Spleen (tissue), 11 donors: ENCODE measurements around the gene TNFSF12. TPM values are rescaled to one million over a fixed set of nuclear protein-coding genes. Genes with fewer than 3 reads are reported as not detected.

Experiments used
- DNase-seq: peaks from one replicate; pipeline ENCODE4 v3.0.0-alpha.2; 2020
- H3K27ac ChIP-seq, 8 donors: fragments of 200-600 bp; sonication (generic) in 7 of 8; 1 replicate in 4 of 8; 2 replicates in 4 of 8; pipeline versions ENCODE4 v1.5.0 to v1.8.0; 2016 to 2021; ENCODE audit warnings: inconsistent platforms in 4 of 8, mild to moderate bottlenecking in 4 of 8, moderate library complexity in 1 of 8
- H3K27me3 ChIP-seq, 7 donors: fragments of 200-600 bp; sonication (generic) in 6 of 7; replicated peaks in 1 of 7; 1 replicate in 4 of 7; 2 replicates in 3 of 7; pipeline versions ENCODE4 v1.5.0 to v1.8.0; 2016 to 2021; ENCODE audit warnings: inconsistent platforms in 3 of 7, mild to moderate bottlenecking in 1 of 7
- H3K36me3 ChIP-seq, 6 donors: fragments of 200-600 bp; sonication (generic) in 5 of 6; 1 replicate in 4 of 6; 2 replicates in 2 of 6; pipeline versions ENCODE4 v1.5.0 to v1.8.0; 2016 to 2021; ENCODE audit warnings: inconsistent platforms in 2 of 6
- H3K4me1 ChIP-seq, 6 donors: fragments of 200-600 bp; sonication (generic) in 5 of 6; 1 replicate in 3 of 6; 2 replicates in 3 of 6; pipeline versions ENCODE4 v1.5.0 to v1.8.0; 2016 to 2021; ENCODE audit warnings: inconsistent platforms in 3 of 6
- H3K4me3 ChIP-seq, 8 donors: fragments of 200-600 bp; sonication (generic) in 7 of 8; 1 replicate in 4 of 8; 2 replicates in 4 of 8; pipeline versions ENCODE4 v1.5.0 to v1.8.0; 2016 to 2021; ENCODE audit warnings: inconsistent platforms in 4 of 8, mild to moderate bottlenecking in 4 of 8, moderate library complexity in 2 of 8
- H3K9me3 ChIP-seq, 8 donors: fragments of 200-600 bp; sonication (generic) in 7 of 8; 1 replicate in 4 of 8; 2 replicates in 4 of 8; pipeline versions ENCODE4 v1.5.0 to v1.8.0; 2016 to 2021; ENCODE audit warnings: inconsistent platforms in 4 of 8
- CTCF ChIP-seq, 11 experiments: fragments of 200-600 bp in 7 of 11; fragments of 450-650 bp in 4 of 11; sonication (generic) in 4 of 11; IDR thresholded peaks in 8 of 11; conservative IDR thresholded peaks in 3 of 11; 1 replicate in 7 of 11; 2 replicates in 4 of 11; pipeline versions ENCODE4 v1.4.0 to v1.8.0; 2016 to 2021; ENCODE audit warnings: antibody characterized with exemption in 11 of 11, inconsistent platforms in 4 of 11, mild to moderate bottlenecking in 1 of 11
- POLR2A ChIP-seq, 3 donors: fragments of 450-650 bp; IDR thresholded peaks; one replicate each; pipeline ENCODE4 v1.5.1; 2017; ENCODE audit warnings: antibody characterized with exemption in 3 of 3, mild to moderate bottlenecking in 1 of 3
- POLR2AphosphoS5 ChIP-seq, 3 donors: sonication (generic); formaldehyde crosslinking; IDR thresholded peaks; one replicate each; pipeline ENCODE4 v1.5.1; 2017; ENCODE audit warnings: antibody characterized with exemption in 3 of 3
- WGBS, 5 donors: extraction: QIAGEN DNeasy Blood & Tissue Kit in 3 of 5; methylation state at CpG; one replicate each; pipeline versions ENCODE4 v1.1.5 to v1.1.7; 2013 to 2018; 5-methylcytosine and 5-hydroxymethylcytosine counted together
- intact Hi-C: fragments of 100-400 bp; cut with DNase I; formaldehyde crosslinking; loops from one replicate; pipeline ENCODE4 v1.15.0; 2023; ENCODE audit warnings: low total_unique reads
- polyA plus RNA-seq, 3 donors: library from polyadenylated mRNA; stranded (reverse); fragments of 200-250 nt; gene quantifications; one replicate each; pipeline ENCODE4 v1.2.1, GENCODE V29; 2013
- total RNA-seq, 7 donors: library from RNA; depleted of rRNA in 3 of 7; stranded (reverse); fragments of >200 nt in 3 of 7; fragmentation: NEBNext Ultra II Directional in 4 of 7; extraction: Animal tissue kit (Norgen Biotek cat#: 25700) in 4 of 7; gene quantifications; one replicate each; pipeline versions ENCODE4 v1.1.0 to v1.2.1, GENCODE V29; 2016 to 2021
- donor health status: healthy with polysubstance abuse.
- donor health status: DM: no; HTN: no; CAD: no; lungs with moderate emphysema.
- donor health status: DM: no; HTN: no; CAD: no.
- donor health status: Bipolar disorder and iron deficiency.
- donor health status: healthy.
- donor health status: DM: no; HTN: no; CAD: no.
- donor health status: DM: yes; HTN: yes; CAD: no.

TNFSF12 gene
- total and polyA plus RNA-seq, 10 donors, result 37.4 to 65.0 (median 55.3) TPM

GRCh38 chr17:7544911-7545310, 3.9 kb upstream of the TNFSF12 start:
- TF ChIP-seq POLR2AphosphoS5 (IDR thresholded peaks at IDR 0.05), result no peak
- TF ChIP-seq CTCF (IDR thresholded peaks at IDR 0.05 in 8 of 11, conservative IDR thresholded peaks at IDR 0.05 in 3 of 11), result no peak
- DNase-seq, result no peak
- Histone ChIP-seq H3K9me3 (no peaks in the 10 kb centered on the region), H3K4me1 (peaks cover 4 to 30% (median 25%) of the 10 kb centered on the region in 6 donors), H3K4me3 (no peak overlapping the region), H3K27ac (peak overlapping the region in 4 of 8 donors; percentile 14 to 50 (median 37)), H3K27me3 (no peaks in the 10 kb centered on the region), H3K36me3 (no peaks in the 10 kb centered on the region)
- 62 to 80% (median 69%) methylated on average over 6 of the region's 6 CpGs for WGBS, 5 donors
- intact Hi-C loops, result no loop called here

GRCh38 chr17:7549401-7550055, 670 bp downstream of the TNFSF12 start:
- intact Hi-C loops, result no loop called here
- peak in 2 of 11 experiments; percentile 2 for TF ChIP-seq CTCF (IDR thresholded peaks at IDR 0.05 in 8 of 11, conservative IDR thresholded peaks at IDR 0.05 in 3 of 11)
- peak in 1 of 3 donors; percentile 42 for TF ChIP-seq POLR2AphosphoS5 (IDR thresholded peaks at IDR 0.05)
- no peak for TF ChIP-seq POLR2A (IDR thresholded peaks at IDR 0.05)
- Histone ChIP-seq H3K27ac (peak overlapping the region; percentile 87 to 97 (median 93)), H3K4me3 (peak overlapping the region; percentile 60 to 82 (median 64)), H3K9me3 (no peaks in the 10 kb centered on the region), H3K36me3 (peaks cover 0 to 26% (median 0%) of the 10 kb centered on the region in 6 donors), H3K27me3 (no peaks in the 10 kb centered on the region), H3K4me1 (peaks cover 16 to 73% (median 59%) of the 10 kb centered on the region in 6 donors)
- 23 to 39% (median 32%) methylated on average over 18 to 20 of the region's 20 CpGs for whole genome bisulfite sequencing, 5 donors
- DNase-seq, result peak; percentile 88

GRCh38 chr17:7550344-7550743, 1.5 kb downstream of the TNFSF12 start:
- Histone ChIP-seq H3K4me3 (peak overlapping the region in 2 of 8 donors; percentile 76 to 82), H3K27me3 (no peaks in the 10 kb centered on the region), H3K27ac (peak overlapping the region in 7 of 8 donors; percentile 87 to 97 (median 94)), H3K9me3 (no peaks in the 10 kb centered on the region), H3K36me3 (peaks cover 0 to 26% (median 0%) of the 10 kb centered on the region in 6 donors), H3K4me1 (peaks cover 16 to 81% (median 59%) of the 10 kb centered on the region in 6 donors)
- DNase-seq, result no peak
- intact Hi-C loops, result no loop called here
- 61 to 73% (median 66%) methylated on average over 6 of the region's 6 CpGs for WGBS, 5 donors
- no peak for TF ChIP-seq POLR2A (IDR thresholded peaks at IDR 0.05)
- TF ChIP-seq CTCF (IDR thresholded peaks at IDR 0.05 in 8 of 11, conservative IDR thresholded peaks at IDR 0.05 in 3 of 11), result no peak
- TF ChIP-seq POLR2AphosphoS5 (IDR thresholded peaks at IDR 0.05), result no peak

- intact Hi-C loops, result no loop called here
- no peak overlapping the region for H3K4me3 ChIP-seq
- peaks cover 16 to 90% (median 59%) of the 10 kb centered on the region in 6 donors for H3K4me1 ChIP-seq
- H3K27me3 ChIP-seq, result no peaks in the 10 kb centered on the region
- 74 to 87% (median 80%) methylated on average over 4 of the region's 4 CpGs for WGBS, 5 donors
- DNase-seq, result no peak
- H3K36me3 ChIP-seq, result peaks cover 0 to 27% (median 0%) of the 10 kb centered on the region in 6 donors
- no peaks in the 10 kb centered on the region for H3K9me3 ChIP-seq
- H3K27ac ChIP-seq, result peak overlapping the region in 5 of 8 donors; percentile 71 to 96 (median 91)
- TF ChIP-seq POLR2A (IDR thresholded peaks at IDR 0.05) (no peak), POLR2AphosphoS5 (IDR thresholded peaks at IDR 0.05) (no peak), CTCF (IDR thresholded peaks at IDR 0.05 in 8 of 11, conservative IDR thresholded peaks at IDR 0.05 in 3 of 11) (no peak)
These were observed 2.5 kb downstream of the TNFSF12 start for GRCh38 chr17:7551396-7551795.
